Astrocyte (in vitro differentiated cells and primary cell): ENCODE data around the gene DIO3.

Experiments
- CTCF ChIP-seq: IDR thresholded peaks from 2 replicates; pipeline ENCODE4 v1.5.1; 2011; ENCODE audit warnings: low read depth, mild to moderate bottlenecking, inconsistent platforms, low read length, moderate library complexity; ENCODE audit not compliant: insufficient read depth
- EZH2 ChIP-seq: IDR thresholded peaks from 2 replicates; pipeline ENCODE4 v1.6.1; 2012; ENCODE audit warnings: mild to moderate bottlenecking, low read length, inconsistent platforms; ENCODE audit not compliant: insufficient read depth

GRCh38 chr14:101558739-101559240 lies 2.5 kb upstream of the DIO3 start:
- TF ChIP-seq CTCF: no peak
- TF ChIP-seq EZH2: no peak
